GM19023 (cell line): ENCODE measurements around the gene TNFRSF19.

Experiments used
- ATAC-seq: cut with Tn5 transposase; IDR thresholded peaks from one replicate; pipeline ENCODE4 v1.9.1; 2021; ENCODE audit warnings: mild to moderate bottlenecking, moderate library complexity; ENCODE audit not compliant: unreplicated experiment

TNFRSF19 gene

GRCh38 chr13:23626700-23627099 is 56.5 kb downstream of the TNFRSF19 start:
- ATAC-seq: no peak

GRCh38 chr13:23627410-23627809 is 57.2 kb downstream of the TNFRSF19 start:
- ATAC-seq: no peak

- ATAC-seq: no peak
These were observed 58.0 kb downstream of the TNFRSF19 start for GRCh38 chr13:23628250-23628649.

GRCh38 chr13:23628765-23629565 is 58.8 kb downstream of the TNFRSF19 start:
- ATAC-seq: no peak

GRCh38 chr13:23629566-23630272 is 59.5 kb downstream of the TNFRSF19 start:
- ATAC-seq: no peak

GRCh38 chr13:23630349-23631093 is 60.3 kb downstream of the TNFRSF19 start:
- ATAC-seq: no peak

GRCh38 chr13:23631311-23632047 is 61.3 kb downstream of the TNFRSF19 start:
- ATAC-seq: no peak

- no peak for ATAC-seq
These were observed 61.9 kb downstream of the TNFRSF19 start for GRCh38 chr13:23632048-23632582.

- no peak for ATAC-seq
These were observed 62.5 kb downstream of the TNFRSF19 start for GRCh38 chr13:23632741-23633140.

GRCh38 chr13:23634897-23635296 is 64.7 kb downstream of the TNFRSF19 start:
- no peak for ATAC-seq

- no peak for ATAC-seq
These were observed 66.1 kb downstream of the TNFRSF19 start for GRCh38 chr13:23636360-23636759.

- ATAC-seq: no peak
These were observed 67.6 kb downstream of the TNFRSF19 start for GRCh38 chr13:23637829-23638228.

GRCh38 chr13:23639674-23640073 is 69.5 kb downstream of the TNFRSF19 start:
- ATAC-seq: no peak

- ATAC-seq: no peak
These were observed 71.9 kb downstream of the TNFRSF19 start for GRCh38 chr13:23642110-23642509.

GRCh38 chr13:23643338-23644125 is 73.3 kb downstream of the TNFRSF19 start:
- ATAC-seq: no peak

GRCh38 chr13:23644126-23644419 is 73.9 kb downstream of the TNFRSF19 start:
- ATAC-seq: no peak

GRCh38 chr13:23644527-23645138 is 74.4 kb downstream of the TNFRSF19 start:
- no peak for ATAC-seq

GRCh38 chr13:23645851-23646250 is 75.6 kb downstream of the TNFRSF19 start:
- ATAC-seq: no peak

- no peak for ATAC-seq
These were observed 81.2 kb downstream of the TNFRSF19 start for GRCh38 chr13:23651439-23651838.

- no peak for ATAC-seq
These were observed 81.7 kb downstream of the TNFRSF19 start for GRCh38 chr13:23651887-23652286.
